ENCODE data around the gene DRC7.

DRC7 gene

DNA sequence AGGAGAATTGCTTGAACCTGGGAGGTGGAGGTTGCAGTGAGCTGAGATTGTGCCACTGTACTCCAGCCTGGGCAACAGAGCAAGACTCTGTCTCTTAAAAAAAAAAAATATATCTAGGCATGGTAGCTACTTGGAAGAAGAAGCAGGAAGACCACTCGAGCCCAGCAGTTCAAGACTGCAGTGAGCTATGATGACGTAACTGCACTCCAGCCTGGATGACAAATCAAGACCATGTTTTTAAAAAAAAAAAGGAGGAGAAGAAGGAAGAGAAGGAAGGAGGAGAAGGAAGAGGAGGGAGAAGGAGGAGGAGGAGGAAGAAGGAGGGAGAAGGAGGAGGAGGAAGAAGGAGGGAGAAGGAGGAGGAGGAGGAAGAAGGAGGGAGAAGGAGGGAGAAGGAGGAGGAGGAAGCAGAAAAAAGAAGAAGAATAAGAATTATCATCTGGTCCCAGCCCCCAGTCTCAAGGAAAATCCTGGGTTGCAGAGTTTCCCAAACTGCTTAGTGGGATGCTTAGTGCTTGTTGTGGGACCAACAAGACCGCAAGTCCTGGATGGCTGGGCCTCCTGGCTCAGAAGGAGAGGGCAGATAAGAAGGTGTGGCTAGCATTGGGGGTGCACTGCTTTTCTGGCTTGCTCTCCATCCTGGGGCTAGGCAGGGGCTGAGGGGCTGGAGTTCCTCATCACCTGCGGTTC lies 3.7 kb upstream of the DRC7 start:
- FAIRE-seq (no peak), DNase-seq (ENCODE audit: low spot score) (no peak)

DNA sequence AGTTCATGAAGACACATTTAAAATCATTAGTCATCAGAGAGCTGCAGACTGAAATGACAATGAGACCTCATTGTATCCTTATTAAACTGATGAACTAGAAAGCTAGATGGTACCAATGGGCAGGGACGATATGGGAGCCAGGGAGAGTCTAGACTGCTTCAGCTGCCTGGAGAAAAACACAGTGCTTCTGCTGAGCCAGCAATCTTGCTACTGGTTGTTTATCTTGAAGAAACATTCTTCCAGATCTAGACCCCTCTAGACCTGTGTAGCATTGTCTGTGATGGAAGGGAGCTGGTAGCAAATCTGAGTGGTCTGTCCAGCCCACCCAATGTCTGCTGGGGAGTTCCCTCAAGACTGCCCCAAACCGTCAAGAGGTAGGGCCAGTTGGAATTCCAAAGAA lies 2.0 kb upstream of the DRC7 start:
- DNase-seq (ENCODE audit: low spot score), result no peak
- no peak for FAIRE-seq

DNA sequence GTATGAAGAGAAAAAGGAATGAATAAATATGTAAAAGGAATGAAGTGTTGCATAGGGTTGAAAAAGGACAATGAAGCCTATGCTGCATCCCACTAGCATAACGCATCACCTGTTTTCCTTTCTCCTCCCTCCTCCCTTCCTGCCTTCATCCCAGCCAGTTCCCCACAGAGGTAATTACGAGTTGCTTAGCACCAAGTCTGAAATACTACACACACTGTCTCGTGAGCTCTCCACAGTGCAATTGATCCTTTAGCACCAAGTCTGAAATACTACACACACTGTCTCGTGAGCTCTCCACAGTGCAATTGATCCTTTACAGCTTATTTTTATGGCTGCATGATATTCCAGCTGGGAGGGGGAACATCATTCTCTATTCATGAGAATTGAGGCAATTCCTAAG lies 1.1 kb upstream of the DRC7 start:
- FAIRE-seq (no peak), DNase-seq (ENCODE audit: low spot score) (no peak)

DNA sequence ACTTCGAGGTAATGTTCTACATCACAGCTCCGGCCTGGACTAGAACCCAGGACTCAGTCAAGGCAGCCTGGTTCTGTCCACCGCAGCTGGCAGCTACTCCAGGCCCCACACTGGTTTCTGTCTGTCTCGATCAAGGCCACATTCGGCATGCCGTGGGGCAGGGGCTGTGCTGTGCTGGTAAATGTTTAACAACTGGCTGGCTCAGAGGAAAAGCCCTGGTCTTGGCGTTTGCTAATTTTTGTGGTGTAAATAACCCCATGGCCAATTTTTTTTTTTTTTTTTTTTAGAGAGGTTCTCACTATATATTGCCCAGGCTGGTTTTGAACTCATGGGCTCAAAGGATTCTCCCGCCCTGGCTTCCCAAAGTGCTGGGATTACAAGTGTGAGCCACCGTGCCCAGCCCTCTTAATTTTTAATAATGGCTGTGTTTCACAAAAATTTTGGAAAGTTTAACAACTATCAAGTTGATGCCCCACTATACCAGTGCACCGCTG lies 328 bp upstream of the DRC7 start:
- no peak for FAIRE-seq
- DNase-seq (ENCODE audit: low spot score), result no peak

DNA sequence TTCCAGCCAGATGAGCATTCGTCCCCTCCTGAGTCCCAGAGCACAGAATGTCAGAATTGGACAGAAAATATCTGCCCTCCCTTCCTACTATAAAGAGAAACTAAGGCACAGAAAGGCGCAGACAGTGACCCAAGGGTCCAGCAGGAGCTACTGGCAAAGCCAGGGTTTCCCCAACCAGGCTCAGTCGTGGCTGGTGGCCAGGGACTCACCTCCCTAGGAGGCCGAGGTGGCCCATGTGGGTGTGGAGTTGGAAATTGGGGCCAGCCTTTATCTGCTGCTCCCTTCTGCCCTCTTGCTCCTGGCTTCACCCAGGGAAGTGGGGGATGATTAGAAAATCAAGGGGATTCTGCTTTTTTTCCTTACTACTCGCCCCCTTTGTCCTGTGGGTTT lies 1.1 kb downstream of the DRC7 start:
- no peak for DNase-seq (ENCODE audit: low spot score)
- no peak for FAIRE-seq

DNA sequence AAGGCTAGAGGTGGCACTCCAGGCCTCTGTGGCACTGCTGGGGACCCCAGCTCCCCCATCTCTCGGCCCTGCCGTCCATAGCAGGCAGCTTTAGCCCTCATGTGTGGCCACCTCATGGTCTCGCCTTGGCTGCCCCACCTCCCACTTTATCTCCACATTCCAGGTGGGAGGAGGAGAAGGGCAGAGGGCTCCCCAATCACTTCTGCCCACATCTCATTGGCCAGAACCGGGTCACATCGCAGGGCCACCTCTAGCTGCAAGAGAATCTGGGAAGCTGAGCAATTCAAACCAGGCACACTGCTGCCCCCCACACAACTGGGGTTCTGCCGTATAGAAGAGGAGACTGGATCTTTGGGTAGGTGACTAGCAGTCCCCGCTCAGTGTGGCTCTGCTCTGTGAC lies 1.6 kb downstream of the DRC7 start:
- DNase-seq (ENCODE audit: low spot score), result no peak
- FAIRE-seq, result no peak

DNA sequence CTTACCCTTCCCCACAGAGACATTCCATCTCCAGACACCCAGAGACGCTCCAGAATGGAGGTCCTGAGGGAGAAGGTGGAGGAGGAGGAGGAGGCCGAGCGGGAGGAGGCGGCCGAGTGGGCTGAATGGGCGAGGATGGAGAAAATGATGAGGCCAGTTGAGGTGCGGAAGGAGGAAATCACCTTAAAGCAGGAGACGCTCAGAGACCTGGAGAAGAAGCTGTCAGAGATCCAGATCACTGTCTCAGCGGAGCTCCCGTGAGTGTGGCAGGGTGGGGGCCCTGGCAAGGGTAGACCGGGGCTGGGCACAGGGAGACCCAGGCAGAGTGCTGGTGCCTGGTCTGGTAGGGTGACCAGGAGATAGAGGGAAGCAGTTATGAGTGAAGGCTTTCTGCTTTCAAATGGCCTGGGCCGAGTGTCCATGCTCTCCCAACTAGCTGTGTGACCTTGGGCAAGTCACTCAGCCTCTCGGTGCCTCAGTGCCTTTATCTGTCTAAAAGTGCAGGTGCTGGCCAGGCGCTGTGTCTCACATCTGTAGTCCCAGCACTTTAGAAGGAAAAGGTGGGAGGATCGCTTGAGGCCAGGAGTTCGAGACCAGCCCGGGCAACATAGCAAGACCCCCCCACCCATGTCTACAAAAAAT lies 3.4 kb downstream of the DRC7 start:
- DNase-seq (ENCODE audit: low spot score) (no peak), FAIRE-seq (no peak)

DNA sequence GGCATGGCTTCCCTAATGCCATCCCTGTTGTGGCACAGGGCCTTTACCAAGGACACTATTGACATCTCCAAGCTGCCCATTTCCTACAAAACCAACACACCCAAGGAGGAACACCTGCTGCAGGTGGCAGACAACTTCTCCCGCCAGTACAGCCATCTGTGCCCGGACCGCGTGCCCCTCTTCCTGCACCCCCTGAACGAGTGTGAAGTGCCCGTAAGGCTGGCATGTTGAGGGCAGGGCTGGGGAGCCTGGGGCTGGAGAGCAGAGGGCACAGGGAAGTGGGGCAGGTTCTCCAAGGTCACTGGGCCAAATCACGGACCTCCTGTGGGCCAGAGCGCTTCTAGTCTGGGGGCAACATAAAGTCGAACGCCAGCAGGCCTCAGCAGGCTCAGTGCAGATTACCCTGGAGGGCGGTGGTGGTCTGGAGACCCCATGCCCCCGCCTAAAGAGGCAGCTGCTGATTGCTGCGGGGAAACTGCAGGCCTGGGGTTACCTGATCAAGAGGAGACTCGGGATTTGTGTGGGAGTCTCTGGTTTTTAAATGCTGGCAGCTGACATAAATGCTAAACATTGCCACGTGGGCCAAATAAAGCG lies 4.3 kb downstream of the DRC7 start:
- DNase-seq (ENCODE audit: low spot score), result no peak
- FAIRE-seq, result no peak

DNA sequence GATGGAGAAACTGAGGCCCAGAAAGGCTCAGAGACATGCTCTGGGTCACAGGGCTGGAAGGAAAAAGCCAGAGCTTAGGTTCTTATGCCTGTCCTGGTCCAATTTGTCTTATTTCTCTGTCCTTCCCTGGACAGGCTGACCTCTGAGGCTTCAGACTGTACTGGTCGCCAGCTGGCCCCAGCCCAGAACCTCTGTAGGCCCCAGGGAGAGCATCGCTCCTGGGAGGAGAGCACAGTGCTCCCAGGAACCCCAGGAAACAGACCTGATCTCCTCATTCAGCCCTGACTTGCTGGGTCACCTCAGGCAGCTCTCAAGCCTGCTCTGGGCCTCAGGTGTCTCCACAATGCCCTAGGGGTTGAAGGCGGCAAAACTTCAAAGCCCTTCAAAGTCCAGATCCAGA lies 4.9 kb downstream of the DRC7 start:
- FAIRE-seq, result no peak
- no peak for DNase-seq (ENCODE audit: low spot score)

DNA sequence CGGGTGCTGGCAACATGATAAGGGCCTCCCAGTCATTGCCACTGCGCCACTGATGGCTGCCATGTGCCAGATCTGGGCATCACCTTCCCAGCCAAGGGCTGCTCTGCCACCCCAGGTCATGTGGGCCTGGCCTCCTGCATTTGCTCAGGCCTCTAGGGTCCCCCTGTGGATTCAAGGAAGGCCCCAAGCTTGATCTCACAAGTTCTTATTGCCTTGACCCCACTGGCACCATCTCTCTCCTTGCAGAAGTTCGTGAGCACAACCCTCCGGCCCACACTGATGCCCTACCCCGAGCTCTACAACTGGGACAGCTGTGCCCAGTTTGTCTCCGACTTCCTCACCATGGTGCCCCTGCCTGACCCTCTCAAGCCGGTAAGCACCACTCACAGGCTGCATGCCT lies 5.3 kb downstream of the DRC7 start:
- FAIRE-seq, result no peak
- no peak for DNase-seq (ENCODE audit: low spot score)

DNA sequence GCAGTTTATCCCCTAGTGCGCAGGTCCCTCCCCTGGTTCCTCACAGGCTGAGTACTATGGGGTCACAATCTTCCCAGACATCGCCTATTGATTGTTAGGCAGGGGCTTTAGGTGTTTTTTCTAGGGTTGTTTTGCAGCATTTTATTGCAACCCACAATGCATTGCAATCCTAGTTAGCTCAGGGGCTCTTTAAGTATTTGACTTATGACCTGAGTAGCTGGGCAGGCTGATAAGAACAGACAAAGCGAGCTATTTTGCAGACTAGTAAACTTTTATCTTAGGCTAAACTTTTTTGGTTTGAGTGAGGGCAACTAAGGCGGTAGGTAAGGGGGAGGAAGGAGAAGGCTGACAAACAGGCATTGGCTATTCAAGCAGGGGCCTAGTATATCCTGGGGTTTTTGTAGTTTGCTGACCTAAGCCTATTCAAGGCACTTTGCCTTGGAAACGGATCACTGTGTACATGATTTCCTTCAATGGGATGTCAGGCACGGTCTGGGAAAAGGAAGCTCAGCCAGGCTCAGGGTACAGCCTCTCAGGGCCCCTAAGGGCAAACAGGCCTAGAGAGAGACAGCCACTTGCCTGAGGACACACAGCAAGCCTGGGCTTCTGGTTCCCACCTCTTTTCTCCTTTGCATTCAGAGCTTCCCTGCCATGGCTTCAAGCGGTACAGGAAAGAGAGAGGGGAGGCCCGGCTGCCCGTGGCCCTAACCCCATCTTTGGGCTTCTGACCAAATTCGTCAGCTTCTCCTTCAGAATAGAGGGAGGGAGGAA lies 6.4 kb downstream of the DRC7 start:
- DNase-seq (ENCODE audit: low spot score) (no peak), FAIRE-seq (no peak)

DNA sequence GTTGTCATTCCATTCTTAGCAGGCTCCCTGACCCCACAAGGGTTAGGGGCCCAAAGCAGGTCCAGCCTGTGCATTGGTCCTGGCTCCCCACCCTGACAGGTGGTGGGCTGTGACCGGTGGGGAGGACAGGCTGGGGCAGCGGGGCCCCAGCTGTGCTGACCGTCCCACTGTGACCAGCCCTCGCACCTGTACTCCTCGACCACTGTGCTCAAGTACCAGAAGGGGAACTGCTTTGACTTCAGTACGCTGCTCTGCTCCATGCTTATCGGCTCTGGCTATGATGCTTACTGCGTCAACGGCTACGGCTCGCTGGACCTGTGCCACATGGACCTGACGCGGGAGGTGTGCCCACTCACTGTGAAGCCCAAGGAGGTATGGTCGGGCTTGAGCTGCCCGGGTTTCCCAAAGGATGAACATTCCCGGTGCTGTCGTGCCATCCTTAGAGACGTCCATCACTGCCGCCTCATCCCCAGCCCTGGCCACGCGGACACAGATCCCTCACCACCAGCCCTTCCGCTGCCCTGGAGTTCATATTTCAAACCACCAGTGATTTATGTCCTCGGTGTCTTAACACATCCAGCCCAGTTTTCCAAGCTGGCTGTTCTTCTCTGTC lies 7.3 kb downstream of the DRC7 start:
- DNase-seq (ENCODE audit: low spot score), result no peak
- no peak for FAIRE-seq

DNA sequence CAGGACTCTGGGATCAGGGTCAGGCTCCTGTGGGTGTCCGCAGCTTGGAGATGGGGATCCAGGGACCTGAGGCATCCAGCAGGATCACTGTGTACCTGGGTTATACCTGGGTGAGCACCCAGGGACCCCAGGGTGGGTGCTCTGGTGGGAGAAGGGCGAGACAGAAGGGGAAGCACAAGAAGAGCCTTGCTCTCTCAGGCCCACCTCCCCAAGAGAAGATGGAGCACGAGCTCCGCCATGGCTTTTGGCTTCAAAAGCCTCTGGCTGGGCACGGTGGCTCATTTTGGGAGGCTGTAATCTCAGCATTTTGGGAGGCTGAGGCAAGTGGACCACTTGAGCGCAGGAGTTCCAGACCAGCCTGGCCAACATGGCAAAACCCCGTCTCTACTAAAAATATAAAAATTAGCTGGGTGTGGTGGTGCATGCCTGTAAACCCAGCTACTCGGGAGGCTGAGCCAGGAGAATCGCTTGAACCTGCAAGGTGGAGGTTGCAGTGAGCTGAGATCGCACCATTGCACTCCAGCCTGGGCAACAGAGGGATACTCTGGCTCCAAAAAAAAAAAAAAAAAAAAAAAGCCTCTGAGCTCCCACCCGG lies 8.9 kb downstream of the DRC7 start:
- FAIRE-seq, result no peak
- no peak for DNase-seq (ENCODE audit: low spot score)

DNA sequence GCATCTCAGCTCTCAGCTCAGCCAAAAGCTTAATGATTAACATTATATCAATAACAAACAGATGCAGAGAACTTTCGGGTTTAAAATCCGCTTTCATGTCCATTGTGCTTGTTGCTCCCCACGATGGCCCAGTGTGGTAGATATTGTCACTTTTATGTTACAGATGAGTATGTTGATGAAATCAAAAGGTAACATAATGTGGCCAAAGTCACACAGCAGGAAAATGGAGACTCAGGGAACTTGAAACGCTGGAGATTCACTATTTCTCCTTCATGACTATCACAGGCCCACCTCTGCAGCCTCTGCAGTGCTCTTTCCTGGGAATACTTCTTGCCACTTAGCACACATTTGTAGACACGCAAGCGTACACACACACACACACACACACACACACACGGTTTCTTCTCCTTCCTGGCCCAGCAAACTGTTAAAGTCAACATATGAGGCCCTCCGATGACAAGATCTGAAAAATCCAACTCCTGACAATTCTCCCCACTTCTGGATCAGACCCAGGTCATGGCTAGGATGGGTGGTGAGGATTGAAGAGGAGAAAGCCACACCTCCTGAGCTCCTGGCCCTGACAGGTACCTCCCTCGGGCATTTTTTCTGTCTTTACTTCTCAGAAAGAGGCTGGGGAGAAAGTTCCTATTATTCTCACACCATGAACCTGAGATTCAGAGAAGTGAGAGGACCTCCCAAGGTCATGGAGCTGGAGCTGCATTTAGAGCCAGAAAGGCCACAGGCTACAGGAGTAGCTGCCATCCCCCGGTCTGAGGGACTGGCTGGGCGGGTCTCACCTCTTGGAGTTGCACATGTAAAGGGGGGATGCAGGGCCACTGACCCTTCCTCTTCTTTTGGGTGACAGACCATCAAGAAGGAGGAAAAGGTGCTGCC lies 9.7 kb downstream of the DRC7 start:
- no peak for FAIRE-seq
- DNase-seq (ENCODE audit: low spot score), result no peak

DNA sequence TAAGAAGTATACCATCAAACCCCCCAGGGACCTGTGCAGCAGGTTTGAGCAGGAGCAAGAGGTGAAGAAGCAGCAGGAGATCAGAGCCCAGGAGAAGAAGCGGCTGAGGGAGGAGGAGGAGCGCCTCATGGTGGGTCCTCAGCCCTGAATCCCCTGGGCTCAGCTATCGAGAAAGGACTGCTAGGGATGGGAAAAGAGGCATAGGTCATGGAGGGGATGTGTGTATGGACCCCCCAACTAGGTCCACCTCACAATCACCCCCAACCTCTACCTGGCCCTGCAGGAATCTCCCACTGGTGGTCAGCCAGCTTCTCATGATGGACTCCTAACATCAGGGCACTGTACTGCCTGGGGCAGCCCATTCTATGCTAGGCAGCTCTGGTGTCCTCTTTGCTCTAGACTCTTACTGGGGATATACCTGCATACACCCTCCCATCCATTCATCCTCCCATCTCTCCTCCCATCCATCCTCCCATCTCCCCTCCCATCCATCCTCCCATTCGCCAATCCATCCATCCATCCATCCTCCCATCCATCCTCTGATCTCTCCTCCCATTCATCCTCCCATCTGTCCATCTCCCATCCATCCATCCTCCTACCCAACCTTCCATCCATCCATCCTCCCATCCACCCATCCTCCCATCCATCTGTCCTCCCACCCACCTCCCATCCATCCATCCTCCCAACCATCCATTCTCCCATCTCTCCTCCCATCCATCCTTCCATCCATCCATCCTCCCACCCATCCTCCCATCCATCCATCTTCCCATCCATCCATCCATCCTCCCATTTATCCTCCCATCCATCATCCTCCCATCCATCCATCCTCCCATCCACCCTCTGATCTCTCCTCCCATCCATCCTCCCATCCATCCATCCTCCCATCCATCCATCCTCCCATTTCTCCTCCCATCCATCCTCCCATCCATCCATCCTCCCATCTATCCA lies 10.6 kb downstream of the DRC7 start:
- DNase-seq (ENCODE audit: low spot score), result no peak
- no peak for FAIRE-seq

DNA sequence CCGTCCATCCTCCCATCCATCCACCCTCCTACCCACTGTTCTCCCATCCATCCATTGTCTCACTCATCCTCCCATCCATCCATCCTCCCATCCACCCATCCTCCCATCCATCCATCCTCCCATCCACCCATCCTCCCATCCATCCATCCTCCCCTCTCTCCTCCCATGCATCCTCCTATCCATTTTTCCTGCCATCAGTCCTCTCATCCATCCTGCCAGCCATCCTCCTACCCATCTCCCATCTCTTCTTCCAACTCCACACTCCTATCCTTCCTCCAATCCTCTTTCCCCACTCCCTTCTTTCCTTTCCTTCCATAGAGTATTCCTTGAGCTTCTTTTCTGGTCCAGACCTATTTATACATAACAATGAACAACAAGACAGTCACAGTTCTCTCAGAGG lies 12.1 kb downstream of the DRC7 start:
- DNase-seq (ENCODE audit: low spot score), result no peak
- FAIRE-seq, result no peak

DNA sequence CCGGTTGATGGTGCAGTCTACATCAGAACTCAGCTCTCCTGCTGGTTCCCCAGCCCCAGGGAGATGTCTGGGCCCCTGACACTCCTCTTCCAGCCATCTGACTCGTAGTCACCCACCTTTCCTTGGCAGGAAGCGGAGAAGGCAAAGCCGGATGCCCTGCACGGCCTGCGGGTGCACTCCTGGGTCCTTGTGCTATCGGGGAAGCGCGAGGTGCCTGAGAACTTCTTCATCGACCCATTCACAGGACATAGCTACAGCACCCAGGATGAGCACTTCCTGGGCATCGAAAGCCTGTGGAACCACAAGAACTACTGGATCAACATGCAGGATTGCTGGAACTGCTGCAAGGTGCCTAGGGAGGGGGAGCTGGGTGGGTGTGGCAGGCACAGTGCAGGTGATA lies 12.7 kb downstream of the DRC7 start:
- no peak for FAIRE-seq
- no peak for DNase-seq (ENCODE audit: low spot score)

DNA sequence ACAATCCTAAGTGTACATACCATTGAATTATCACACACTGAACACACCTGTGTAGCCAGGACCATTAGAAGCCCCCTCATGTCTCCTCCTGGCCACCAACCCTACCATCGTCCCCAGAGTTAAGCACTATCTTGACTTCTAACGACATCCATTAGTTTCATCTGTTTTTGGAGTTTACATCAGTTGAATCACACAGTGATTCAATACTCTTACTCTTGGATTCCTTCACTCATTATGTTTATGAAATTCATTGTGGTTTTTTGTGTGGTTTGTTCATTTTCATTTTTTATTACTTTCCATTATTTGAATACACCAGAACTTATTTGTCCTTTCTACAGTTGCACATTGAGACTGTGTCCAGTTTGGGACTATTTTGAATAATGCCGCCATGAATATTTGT lies 13.6 kb downstream of the DRC7 start:
- DNase-seq (ENCODE audit: low spot score) (no peak), FAIRE-seq (no peak)

DNA sequence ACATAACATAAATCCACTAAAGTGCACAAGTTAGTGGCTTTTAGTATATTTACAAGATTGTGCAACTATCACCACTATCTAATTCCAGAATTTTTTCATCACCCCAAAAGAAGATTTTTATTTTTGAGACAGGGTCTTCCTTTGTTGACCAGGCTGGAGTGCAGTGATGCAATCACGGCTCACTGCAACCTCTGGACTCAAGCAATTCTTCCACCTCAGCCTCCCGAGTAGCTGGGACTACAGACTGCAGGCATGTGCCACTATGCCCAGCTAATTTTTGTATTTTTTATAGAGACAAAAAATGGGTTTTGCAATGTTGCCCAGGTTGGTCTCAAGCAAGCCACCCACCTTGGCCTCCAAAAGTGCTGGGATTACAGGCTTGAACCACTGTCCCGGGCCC lies 15.1 kb downstream of the DRC7 start:
- no peak for FAIRE-seq

More for the DNA sequence above, 15.1 kb downstream of the DRC7 start:
- no peak for DNase-seq (ENCODE audit: low spot score)

Measured in RCC 7860 (cell line).